Hepatic stellate cell (primary cell): ENCODE data around the gene EHD2.
"Not testable (repeated sequence)": the region's sequence is repeated elsewhere in the genome, so short reads cannot be mapped to it uniquely, and the experiment has no call there.

Experiments
- DNase-seq: peaks from one replicate; pipeline ENCODE4 v3.0.0; 2011; ENCODE audit warnings: low spot score

EHD2 gene

GRCh38 chr19:47691782-47692181 is 21.4 kb upstream of the EHD2 start:
- DNase-seq = no peak

- DNase-seq = no peak
Observed at GRCh38 chr19:47693489-47693888, 19.7 kb upstream of the EHD2 start.

GRCh38 chr19:47693903-47694302 is 19.3 kb upstream of the EHD2 start:
- no peak for DNase-seq

- no peak for DNase-seq
Observed at GRCh38 chr19:47694466-47695273, 18.6 kb upstream of the EHD2 start.

GRCh38 chr19:47695533-47696262 is 17.5 kb upstream of the EHD2 start:
- DNase-seq = no peak

- DNase-seq = no peak
Observed at GRCh38 chr19:47696635-47697034, 16.6 kb upstream of the EHD2 start.

- DNase-seq = peak; percentile 89
Observed at GRCh38 chr19:47697863-47698609, 15.2 kb upstream of the EHD2 start.

- no peak for DNase-seq
Observed at GRCh38 chr19:47698631-47699359, 14.4 kb upstream of the EHD2 start.

- DNase-seq = peak; percentile 73
Observed at GRCh38 chr19:47699360-47699917, 13.8 kb upstream of the EHD2 start.

GRCh38 chr19:47700934-47701716 is 12.1 kb upstream of the EHD2 start:
- no peak for DNase-seq

GRCh38 chr19:47701717-47702552 is 11.3 kb upstream of the EHD2 start:
- DNase-seq = no peak

- DNase-seq = no peak
Observed at GRCh38 chr19:47702671-47703070, 10.6 kb upstream of the EHD2 start.

- DNase-seq = no peak
Observed at GRCh38 chr19:47703301-47703700, 9.9 kb upstream of the EHD2 start.

GRCh38 chr19:47704024-47704423 is 9.2 kb upstream of the EHD2 start:
- DNase-seq = no peak

GRCh38 chr19:47704656-47705055 is 8.6 kb upstream of the EHD2 start:
- no peak for DNase-seq

- DNase-seq = peak; percentile 75
Observed at GRCh38 chr19:47707135-47707925, 5.9 kb upstream of the EHD2 start.

- no peak for DNase-seq
Observed at GRCh38 chr19:47711652-47712242, 1.5 kb upstream of the EHD2 start.

GRCh38 chr19:47714339-47714738 is 1.1 kb downstream of the EHD2 start:
- no peak for DNase-seq

- DNase-seq = not testable (repeated sequence)
Observed at GRCh38 chr19:47714855-47715254, 1.6 kb downstream of the EHD2 start.
